ENCODE measurements around the gene GALNS. TPM values are rescaled to one million over a fixed set of nuclear protein-coding genes. Genes with fewer than 3 reads are reported as not detected.

The GALNS gene
- polyA plus RNA-seq, 2 of the 4 experiments (the other 2 are of a cell fraction): 7.0 to 31.2 TPM

- no peak for TF ChIP-seq FOXS1 (CRISPR knock-in tag; IDR thresholded peaks at IDR 0.05)
- TF ChIP-seq TFCP2L1 (CRISPR knock-in tag; IDR thresholded peaks at IDR 0.05): no peak
- TF ChIP-seq PHF8 (IDR thresholded peaks at IDR 0.05; ENCODE audit: borderline replicate concordance, low read depth): no peak
- no peak for TF ChIP-seq NPAS2 (CRISPR knock-in tag; IDR thresholded peaks at IDR 0.05; ENCODE audit: borderline replicate concordance)
- no peak for TF ChIP-seq POLR2AphosphoS2 (conservative IDR thresholded peaks at IDR 0.05; ENCODE audit: low read length)
- no peak for TF ChIP-seq HOXB13 (CRISPR knock-in tag; IDR thresholded peaks at IDR 0.05; ENCODE audit: low read depth)
- TF ChIP-seq MAX (IDR thresholded peaks at IDR 0.05): no peak
- TF ChIP-seq CEBPB (IDR thresholded peaks at IDR 0.05): no peak
- TF ChIP-seq CHD2 (IDR thresholded peaks at IDR 0.05; ENCODE audit: low read length, partially characterized antibody): no peak
- TF ChIP-seq ELK1 (IDR thresholded peaks at IDR 0.05; ENCODE audit: low read depth, low read length): no peak
- no peak for TF ChIP-seq ZSCAN20 (CRISPR knock-in tag; IDR thresholded peaks at IDR 0.05)
- TF ChIP-seq NFE2L2 (conservative IDR thresholded peaks at IDR 0.05; ENCODE audit: low read length): no peak
- no peak for TF ChIP-seq KDM5A (IDR thresholded peaks at IDR 0.05)
- DNase-seq (ENCODE audit: low read depth in 1 of 2, low spot score in 1 of 2) (no peak), FAIRE-seq (no peak), ATAC-seq (peak in 1 of 2 experiments; percentile 20; a peak in 2 of 6 replicates)
- POLR2A ChIA-PET: no interaction called here
- Histone ChIP-seq H3K9me3 (no peaks in the 10 kb centered on the region), H3K4me2 (no peak overlapping the region), H3K27ac (no peak overlapping the region), H3K4me3 (no peak overlapping the region), H3K4me1 (no peaks in the 10 kb centered on the region)
- CTCF ChIA-PET: interaction anchor here (1.0 to 1.3 kb wide), 3 partner anchors 13 to 45 kb away, joined by 3 to 4 read pairs (median 3); partner anchors contain the start of genes GALNS and TRAPPC2L
- 87% methylated on average over 14 of the region's 26 CpGs for WGBS (ENCODE audit: missing lambda C conversion rate)
Measured at GRCh38 chr16:88901718-88902337, 45.1 kb upstream of the GALNS start.

GRCh38 chr16:88900662-88901052, 43.9 kb upstream of the GALNS start:
- Histone ChIP-seq H3K27ac (no peak overlapping the region), H3K9me3 (no peaks in the 10 kb centered on the region), H3K4me3 (no peak overlapping the region), H3K4me2 (no peak overlapping the region), H3K4me1 (no peaks in the 10 kb centered on the region)
- 71% methylated on average over 7 of the region's 12 CpGs for WGBS (ENCODE audit: missing lambda C conversion rate)
- CTCF ChIA-PET: interaction anchor here (0.7 to 1.7 kb wide), 4 partner anchors 14 to 164 kb away, joined by 3 to 5 read pairs (median 4); partner anchors contain the start of genes GALNS and TRAPPC2L
- POLR2A ChIA-PET: no interaction called here
- ATAC-seq (no peak), FAIRE-seq (no peak), DNase-seq (ENCODE audit: low read depth in 1 of 2, low spot score in 1 of 2) (no peak)
- TF ChIP-seq MAZ (IDR thresholded peaks at IDR 0.05; ENCODE audit: borderline replicate concordance, low read depth, low read length): no peak
- TF ChIP-seq ZFP36 (IDR thresholded peaks at IDR 0.05; ENCODE audit: borderline replicate concordance, partially characterized antibody): no peak
- TF ChIP-seq HOXB13 (CRISPR knock-in tag; IDR thresholded peaks at IDR 0.05; ENCODE audit: low read depth): no peak
- no peak for TF ChIP-seq SREBF2 (IDR thresholded peaks at IDR 0.05)
- no peak for TF ChIP-seq TFCP2L1 (CRISPR knock-in tag; IDR thresholded peaks at IDR 0.05)
- TF ChIP-seq HOXA7 (CRISPR knock-in tag; IDR thresholded peaks at IDR 0.05): no peak
- no peak for TF ChIP-seq CTCF (IDR thresholded peaks at IDR 0.05)
- TF ChIP-seq FOSL2 (IDR thresholded peaks at IDR 0.05): no peak
- TF ChIP-seq FOSL2 (CRISPR knock-in tag; IDR thresholded peaks at IDR 0.05): no peak
- TF ChIP-seq CEBPB (IDR thresholded peaks at IDR 0.05): no peak
- no peak for TF ChIP-seq POLR2A (IDR thresholded peaks at IDR 0.05; ENCODE audit: low read length)
- TF ChIP-seq CBX2 (IDR thresholded peaks at IDR 0.05; ENCODE audit: borderline replicate concordance, low read depth): no peak
- no peak for TF ChIP-seq EP300 (IDR thresholded peaks at IDR 0.05)
- no peak for TF ChIP-seq RARB (CRISPR knock-in tag; IDR thresholded peaks at IDR 0.05)
- TF ChIP-seq E2F6 (IDR thresholded peaks at IDR 0.05; ENCODE audit: borderline replicate concordance, low read depth): no peak
